ENCODE data around the gene GFY.

GFY gene

GRCh38 chr19:49398931-49399330, 26.3 kb upstream of the GFY start:
- Histone ChIP-seq H3K36me3 (ENCODE audit: control insufficient read depth in 2 of 2, insufficient read depth in 1 of 2, low read length in 2 of 2) (no peaks in the 10 kb centered on the region), H3K4me1 (ENCODE audit: control insufficient read depth, insufficient read depth, low read length) (peaks cover 6% of the 10 kb centered on the region), H3K27ac (ENCODE audit: extremely low read depth, low read depth, low read length) (no peak overlapping the region), H3K9me3 (ENCODE audit: control insufficient read depth, insufficient read depth, low read depth, low read length) (no peaks in the 10 kb centered on the region), H3K4me3 (ENCODE audit: low read depth, low read length) (no peak overlapping the region)
- TF ChIP-seq ZNF280C (tag by site-specific recombination; IDR thresholded peaks at IDR 0.05) (no peak), SP3 (tag by site-specific recombination; IDR thresholded peaks at IDR 0.05) (no peak), ZNF600 (tag by site-specific recombination; IDR thresholded peaks at IDR 0.05) (no peak), ZNF169 (tag by site-specific recombination; IDR thresholded peaks at IDR 0.05) (no peak), ZNF449 (tag by site-specific recombination; IDR thresholded peaks at IDR 0.05) (no peak), PRDM10 (tag by site-specific recombination; IDR thresholded peaks at IDR 0.05) (no peak), ZBTB21 (tag by site-specific recombination; IDR thresholded peaks at IDR 0.05) (no peak), ZNF701 (tag by site-specific recombination; IDR thresholded peaks at IDR 0.05) (no peak)
- TF ChIP-seq, protein P1, sequence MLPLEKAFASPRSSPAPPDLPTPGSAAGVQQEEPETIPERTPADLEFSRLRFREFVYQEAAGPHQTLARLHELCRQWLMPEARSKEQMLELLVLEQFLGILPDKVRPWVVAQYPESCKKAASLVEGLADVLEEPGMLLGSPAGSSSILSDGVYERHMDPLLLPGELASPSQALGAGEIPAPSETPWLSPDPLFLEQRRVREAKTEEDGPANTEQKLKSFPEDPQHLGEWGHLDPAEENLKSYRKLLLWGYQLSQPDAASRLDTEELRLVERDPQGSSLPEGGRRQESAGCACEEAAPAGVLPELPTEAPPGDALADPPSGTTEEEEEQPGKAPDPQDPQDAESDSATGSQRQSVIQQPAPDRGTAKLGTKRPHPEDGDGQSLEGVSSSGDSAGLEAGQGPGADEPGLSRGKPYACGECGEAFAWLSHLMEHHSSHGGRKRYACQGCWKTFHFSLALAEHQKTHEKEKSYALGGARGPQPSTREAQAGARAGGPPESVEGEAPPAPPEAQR (tag by site-specific recombination; IDR thresholded peaks at IDR 0.05): no peak
- ChIA-PET POLR2A (interaction anchor here (1.0 kb wide), 1 partner anchor 46 kb away, joined by 6 read pairs; no protein-coding TSS in a partner anchor), CTCF (interaction anchor here (0.6 to 1.3 kb wide), 2 partner anchors 44 to 72 kb away, joined by 3 to 10 read pairs; no protein-coding TSS in a partner anchor)

GRCh38 chr19:49400029-49400428, 25.2 kb upstream of the GFY start:
- H3K9me3 ChIP-seq (ENCODE audit: control insufficient read depth, insufficient read depth, low read depth, low read length): no peaks in the 10 kb centered on the region
- TF ChIP-seq ZNF274 (IDR thresholded peaks at IDR 0.05; ENCODE audit: low read length): no peak
- TF ChIP-seq ZNF274 (tag by site-specific recombination; IDR thresholded peaks at IDR 0.05; ENCODE audit: borderline replicate concordance): no peak
- TF ChIP-seq, protein P2, sequence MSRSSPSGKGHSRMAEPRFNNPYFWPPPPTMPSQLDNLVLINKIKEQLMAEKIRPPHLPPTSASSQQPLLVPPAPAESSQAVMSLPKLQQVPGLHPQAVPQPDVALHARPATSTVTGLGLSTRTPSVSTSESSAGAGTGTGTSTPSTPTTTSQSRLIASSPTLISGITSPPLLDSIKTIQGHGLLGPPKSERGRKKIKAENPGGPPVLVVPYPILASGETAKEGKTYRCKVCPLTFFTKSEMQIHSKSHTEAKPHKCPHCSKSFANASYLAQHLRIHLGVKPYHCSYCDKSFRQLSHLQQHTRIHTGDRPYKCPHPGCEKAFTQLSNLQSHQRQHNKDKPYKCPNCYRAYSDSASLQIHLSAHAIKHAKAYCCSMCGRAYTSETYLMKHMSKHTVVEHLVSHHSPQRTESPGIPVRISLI (tag by site-specific recombination; IDR thresholded peaks at IDR 0.05): peak; percentile 69; the same call in 1 of the 2 replicates
- H3K27ac ChIP-seq (ENCODE audit: extremely low read depth, low read depth, low read length): no peak overlapping the region
- H3K36me3 ChIP-seq (ENCODE audit: control insufficient read depth in 2 of 2, insufficient read depth in 1 of 2, low read length in 2 of 2): no peaks in the 10 kb centered on the region
- ChIA-PET CTCF (interaction anchor here (1.3 kb wide), 1 partner anchor 43 kb away, joined by 10 read pairs; no protein-coding TSS in a partner anchor), POLR2A (no interaction called here)
- H3K4me1 ChIP-seq (ENCODE audit: control insufficient read depth, insufficient read depth, low read length): peaks cover 7% of the 10 kb centered on the region
- no peak overlapping the region for H3K4me3 ChIP-seq (ENCODE audit: low read depth, low read length)
